Activated CD4-positive, alpha-beta T cell treated with anti-CD3 and anti-CD28 coated beads, Interleukin-2, amount 10 ng/mL, durations not matched to agents 7 days and 5 days (primary cell): Measurements from ENCODE around the gene LITAF. TPM values are rescaled to one million over a fixed set of nuclear protein-coding genes. Genes with fewer than 3 reads are reported as not detected.

Experiments used
- CTCF ChIA-PET: fragments of 350-600 bp; sonication (Branson Sonifier 250); formaldehyde crosslinking; loops from one replicate; lab custom pipeline; 2021; ENCODE audit warnings: antibody characterized with exemption; lab: Charles Lee
- POLR2A ChIA-PET: fragments of 350-600 bp; sonication (Branson Sonifier 250); formaldehyde crosslinking; loops from one replicate; lab custom pipeline; 2021; ENCODE audit warnings: antibody characterized with exemption; lab: Charles Lee
- DNase-seq: peaks from one replicate; pipeline ENCODE4 v3.0.0-alpha.2; 2020
- H3K27ac Mint-ChIP-seq: one replicate; pipeline ENCODE4 v1.8.0; 2021; ENCODE audit warnings: mild to moderate bottlenecking, moderate library complexity, mixed read lengths
- H3K27me3 Mint-ChIP-seq: one replicate; pipeline ENCODE4 v1.8.0; 2021; ENCODE audit warnings: mixed read lengths
- H3K36me3 Mint-ChIP-seq: one replicate; pipeline ENCODE4 v1.8.0; 2021; ENCODE audit warnings: low read depth, mixed read lengths
- H3K4me1 Mint-ChIP-seq: one replicate; pipeline ENCODE4 v1.8.0; 2021; ENCODE audit warnings: mixed read lengths
- H3K4me3 Mint-ChIP-seq: one replicate; pipeline ENCODE4 v1.8.0; 2021; ENCODE audit warnings: mild to moderate bottlenecking, moderate library complexity, mixed read lengths
- H3K9me3 Mint-ChIP-seq: one replicate; pipeline ENCODE4 v1.8.0; 2021; ENCODE audit warnings: mixed read lengths
- total RNA-seq, 2 experiments: library from RNA; stranded (reverse); gene quantifications; one replicate each; pipeline ENCODE4 v1.2.3, GENCODE V29; 2021

The LITAF gene
- total RNA-seq = 100 to 1,000 TPM; 133 to 141 TPM

- ChIA-PET CTCF (interaction anchor here (0.9 to 2.1 kb wide), 9 partner anchors 9 to 493 kb away, joined by 3 to 9 read pairs (median 4); no protein-coding TSS in a partner anchor), POLR2A (no interaction called here)
- H3K4me3 Mint-ChIP-seq = peak within 1 kb of the TSS; percentile 92
- peaks cover 2% of the 10 kb centered on the region for H3K27me3 Mint-ChIP-seq
- peaks cover 42% of the 10 kb centered on the region for H3K4me1 Mint-ChIP-seq
- H3K27ac Mint-ChIP-seq = peak within 1 kb of the TSS; percentile 96
- no peaks in the 10 kb centered on the region for H3K9me3 Mint-ChIP-seq
- peaks cover 29% of the 10 kb centered on the region for H3K36me3 Mint-ChIP-seq
- peak; percentile 57 for DNase-seq
These were observed at the start of gene LITAF for GRCh38 chr16:11586856-11587642. TSS of gene LITAF (minus strand) at chr16:11586919. CDS start at chr16:11556730, 30,189 bp downstream.

- no peaks in the 10 kb centered on the region for H3K9me3 Mint-ChIP-seq
- H3K27me3 Mint-ChIP-seq = peaks cover 12% of the 10 kb centered on the region
- CTCF ChIA-PET = interaction anchor here (0.5 to 1.6 kb wide), 4 partner anchors 10 to 104 kb away, joined by 3 to 9 read pairs (median 4); no protein-coding TSS in a partner anchor
- DNase-seq = no peak
- no peak overlapping the region for H3K4me3 Mint-ChIP-seq
- H3K36me3 Mint-ChIP-seq = no peaks in the 10 kb centered on the region
- POLR2A ChIA-PET = no interaction called here
- H3K4me1 Mint-ChIP-seq = peaks cover 16% of the 10 kb centered on the region
- no peak overlapping the region for H3K27ac Mint-ChIP-seq
These were observed 49.5 kb upstream of the LITAF start for GRCh38 chr16:11636172-11636721.

- POLR2A ChIA-PET = no interaction called here
- no peaks in the 10 kb centered on the region for H3K9me3 Mint-ChIP-seq
These were observed 49.0 kb upstream of the LITAF start for GRCh38 chr16:11635679-11636171.

GRCh38 chr16:11635113-11635652 lies 48.5 kb upstream of the LITAF start:
- H3K4me3 Mint-ChIP-seq = no peak overlapping the region
- POLR2A ChIA-PET = no interaction called here
- H3K9me3 Mint-ChIP-seq = no peaks in the 10 kb centered on the region
- DNase-seq = no peak
- no peaks in the 10 kb centered on the region for H3K36me3 Mint-ChIP-seq
- H3K27me3 Mint-ChIP-seq = peaks cover 12% of the 10 kb centered on the region
- peaks cover 16% of the 10 kb centered on the region for H3K4me1 Mint-ChIP-seq
- no peak overlapping the region for H3K27ac Mint-ChIP-seq
- CTCF ChIA-PET = no interaction called here

More at GRCh38 chr16:11635679-11636171, 49.0 kb upstream of the LITAF start:
- no peak overlapping the region for H3K27ac Mint-ChIP-seq
- H3K4me3 Mint-ChIP-seq = no peak overlapping the region
- H3K27me3 Mint-ChIP-seq = peaks cover 12% of the 10 kb centered on the region
- peaks cover 16% of the 10 kb centered on the region for H3K4me1 Mint-ChIP-seq
- CTCF ChIA-PET = interaction anchor here (0.5 to 0.7 kb wide), 2 partner anchors 9 to 75 kb away, joined by 3 read pairs; no protein-coding TSS in a partner anchor
- H3K36me3 Mint-ChIP-seq = no peaks in the 10 kb centered on the region
- DNase-seq = no peak

- CTCF ChIA-PET = no interaction called here
These were observed 47.6 kb upstream of the LITAF start for GRCh38 chr16:11634312-11634711.

GRCh38 chr16:11633113-11633512 lies 46.4 kb upstream of the LITAF start:
- Mint-ChIP-seq H3K4me3 (no peak overlapping the region), H3K36me3 (peaks cover 1% of the 10 kb centered on the region), H3K27me3 (peaks cover 7% of the 10 kb centered on the region), H3K9me3 (no peaks in the 10 kb centered on the region), H3K4me1 (peaks cover 29% of the 10 kb centered on the region), H3K27ac (no peak overlapping the region)
- ChIA-PET CTCF (no interaction called here), POLR2A (interaction anchor here (0.6 kb wide), 1 partner anchor 95 kb away, joined by 3 read pairs; no protein-coding TSS in a partner anchor)
- DNase-seq = no peak

More at GRCh38 chr16:11634312-11634711, 47.6 kb upstream of the LITAF start:
- H3K27ac Mint-ChIP-seq = no peak overlapping the region
- peaks cover 12% of the 10 kb centered on the region for H3K27me3 Mint-ChIP-seq
- no peak overlapping the region for H3K4me3 Mint-ChIP-seq
- peaks cover 23% of the 10 kb centered on the region for H3K4me1 Mint-ChIP-seq
- H3K36me3 Mint-ChIP-seq = no peaks in the 10 kb centered on the region
- DNase-seq = no peak
- POLR2A ChIA-PET = no interaction called here
- H3K9me3 Mint-ChIP-seq = no peaks in the 10 kb centered on the region

GRCh38 chr16:11632455-11632939 lies 45.8 kb upstream of the LITAF start:
- H3K4me3 Mint-ChIP-seq = no peak overlapping the region
- H3K4me1 Mint-ChIP-seq = peaks cover 31% of the 10 kb centered on the region
- no peak overlapping the region for H3K27ac Mint-ChIP-seq
- ChIA-PET POLR2A (interaction anchor here (0.6 kb wide), 1 partner anchor 95 kb away, joined by 3 read pairs; no protein-coding TSS in a partner anchor), CTCF (interaction anchor here (0.6 kb wide), 1 partner anchor 23 kb away, joined by 3 read pairs; no protein-coding TSS in a partner anchor)
- peaks cover 7% of the 10 kb centered on the region for H3K27me3 Mint-ChIP-seq
- peaks cover 3% of the 10 kb centered on the region for H3K36me3 Mint-ChIP-seq
- no peaks in the 10 kb centered on the region for H3K9me3 Mint-ChIP-seq
- DNase-seq = no peak

- peaks cover 36% of the 10 kb centered on the region for H3K4me1 Mint-ChIP-seq
- POLR2A ChIA-PET = no interaction called here
These were observed 44.5 kb upstream of the LITAF start for GRCh38 chr16:11631214-11631613.

GRCh38 chr16:11630768-11631056 lies 44.0 kb upstream of the LITAF start:
- no peak for DNase-seq
- CTCF ChIA-PET = interaction anchor here (0.5 to 1.1 kb wide), 2 partner anchors 14 to 101 kb away, joined by 3 to 5 read pairs; no protein-coding TSS in a partner anchor
- Mint-ChIP-seq H3K4me3 (no peak overlapping the region), H3K9me3 (no peaks in the 10 kb centered on the region), H3K36me3 (peaks cover 3% of the 10 kb centered on the region), H3K27me3 (peaks cover 6% of the 10 kb centered on the region), H3K4me1 (peaks cover 39% of the 10 kb centered on the region), H3K27ac (peak overlapping the region; percentile 31)
- POLR2A ChIA-PET = no interaction called here

More at GRCh38 chr16:11631214-11631613, 44.5 kb upstream of the LITAF start:
- Mint-ChIP-seq H3K27ac (peak overlapping the region; percentile 60), H3K27me3 (peaks cover 6% of the 10 kb centered on the region), H3K9me3 (no peaks in the 10 kb centered on the region), H3K4me3 (no peak overlapping the region), H3K36me3 (peaks cover 3% of the 10 kb centered on the region)
- CTCF ChIA-PET = interaction anchor here (0.5 to 1.1 kb wide), 3 partner anchors 15 to 101 kb away, joined by 3 to 5 read pairs (median 4); no protein-coding TSS in a partner anchor
- DNase-seq = no peak

GRCh38 chr16:11630046-11630767 lies 43.5 kb upstream of the LITAF start:
- Mint-ChIP-seq H3K36me3 (peaks cover 3% of the 10 kb centered on the region), H3K4me3 (no peak overlapping the region), H3K4me1 (peaks cover 44% of the 10 kb centered on the region), H3K27me3 (peaks cover 3% of the 10 kb centered on the region), H3K9me3 (no peaks in the 10 kb centered on the region), H3K27ac (peak overlapping the region; percentile 72)
- DNase-seq = no peak
- POLR2A ChIA-PET = no interaction called here
- CTCF ChIA-PET = interaction anchor here (0.9 to 1.6 kb wide), 5 partner anchors 10 to 100 kb away, joined by 3 to 8 read pairs (median 3); no protein-coding TSS in a partner anchor

GRCh38 chr16:11629071-11630030 lies 42.6 kb upstream of the LITAF start:
- Mint-ChIP-seq H3K27ac (peak overlapping the region; percentile 72), H3K27me3 (no peaks in the 10 kb centered on the region), H3K4me1 (peaks cover 53% of the 10 kb centered on the region), H3K9me3 (no peaks in the 10 kb centered on the region), H3K36me3 (peaks cover 3% of the 10 kb centered on the region), H3K4me3 (no peak overlapping the region)
- no peak for DNase-seq
- ChIA-PET CTCF (interaction anchor here (0.5 to 1.6 kb wide), 6 partner anchors 11 to 84 kb away, joined by 3 to 8 read pairs (median 3); no protein-coding TSS in a partner anchor), POLR2A (no interaction called here)
